Measurements from ENCODE around the gene FNDC10.

FNDC10 gene

GRCh38 chr1:1625824-1626206 is 25.9 kb upstream of the FNDC10 start:
- TF ChIP-seq CEBPB (IDR thresholded peaks at IDR 0.05): no peak
- no peak for TF ChIP-seq FOXM1 (IDR thresholded peaks at IDR 0.05; ENCODE audit: borderline replicate concordance, low read depth)
- TF ChIP-seq NFIC (IDR thresholded peaks at IDR 0.05): no peak
- TF ChIP-seq ZBTB7A (IDR thresholded peaks at IDR 0.05; ENCODE audit: low read depth): no peak
- no peak for TF ChIP-seq CREB1 (IDR thresholded peaks at IDR 0.05; ENCODE audit: low read depth)
- no peak for TF ChIP-seq YY1 (IDR thresholded peaks at IDR 0.05; ENCODE audit: low read depth)
- TF ChIP-seq, protein P1, sequence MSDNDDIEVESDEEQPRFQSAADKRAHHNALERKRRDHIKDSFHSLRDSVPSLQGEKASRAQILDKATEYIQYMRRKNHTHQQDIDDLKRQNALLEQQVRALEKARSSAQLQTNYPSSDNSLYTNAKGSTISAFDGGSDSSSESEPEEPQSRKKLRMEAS (IDR thresholded peaks at IDR 0.05): no peak
- no peak for TF ChIP-seq TEAD4 (IDR thresholded peaks at IDR 0.05)
- TF ChIP-seq USF1 (IDR thresholded peaks at IDR 0.05): no peak
- no peak for TF ChIP-seq REST (IDR thresholded peaks at IDR 0.05; ENCODE audit: low read depth)
- no peak for TF ChIP-seq EGR1 (IDR thresholded peaks at IDR 0.05)
- no peak for TF ChIP-seq TAF1 (IDR thresholded peaks at IDR 0.05; ENCODE audit: low read depth)
- no peak for TF ChIP-seq TCF12 (IDR thresholded peaks at IDR 0.05; ENCODE audit: low read depth)

DNA sequence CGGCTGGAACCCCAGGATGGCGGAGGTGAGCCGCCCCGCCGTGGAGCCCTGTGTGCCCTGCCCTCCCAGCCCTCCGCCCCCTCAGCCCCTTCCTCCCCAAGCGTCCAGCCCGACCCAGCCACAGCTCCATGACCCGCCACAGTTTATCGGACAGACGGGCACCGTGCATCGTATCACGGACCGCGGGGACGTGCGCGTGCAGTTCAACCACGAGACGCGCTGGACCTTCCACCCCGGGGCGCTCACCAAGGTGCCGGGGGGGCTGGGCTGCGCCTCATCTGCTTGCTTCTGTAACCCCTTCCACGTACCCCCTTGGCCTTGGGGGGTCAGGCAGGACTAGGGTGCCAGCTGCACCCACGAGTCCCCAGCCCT is 25.5 kb upstream of the FNDC10 start:
- TF ChIP-seq TAF1 (IDR thresholded peaks at IDR 0.05; ENCODE audit: low read depth) (no peak), CEBPB (IDR thresholded peaks at IDR 0.05) (no peak), EGR1 (IDR thresholded peaks at IDR 0.05) (no peak), CREB1 (IDR thresholded peaks at IDR 0.05; ENCODE audit: low read depth) (no peak), FOXM1 (IDR thresholded peaks at IDR 0.05; ENCODE audit: borderline replicate concordance, low read depth) (no peak), TCF12 (IDR thresholded peaks at IDR 0.05; ENCODE audit: low read depth) (no peak), EP300 (IDR thresholded peaks at IDR 0.05; ENCODE audit: borderline replicate concordance) (no peak), ZBTB7A (IDR thresholded peaks at IDR 0.05; ENCODE audit: low read depth) (no peak), YY1 (IDR thresholded peaks at IDR 0.05; ENCODE audit: low read depth) (no peak), TEAD4 (IDR thresholded peaks at IDR 0.05) (no peak), USF1 (IDR thresholded peaks at IDR 0.05) (no peak), NFIC (IDR thresholded peaks at IDR 0.05) (no peak), RAD21 (IDR thresholded peaks at IDR 0.05; ENCODE audit: low read depth) (no peak), REST (IDR thresholded peaks at IDR 0.05; ENCODE audit: low read depth) (no peak)
- TF ChIP-seq, protein P1 (IDR thresholded peaks at IDR 0.05): no peak

GRCh38 chr1:1624443-1625403 is 24.8 kb upstream of the FNDC10 start:
- TF ChIP-seq REST (IDR thresholded peaks at IDR 0.05; ENCODE audit: low read depth) (no peak), FOXM1 (IDR thresholded peaks at IDR 0.05; ENCODE audit: borderline replicate concordance, low read depth) (no peak), USF1 (IDR thresholded peaks at IDR 0.05) (no peak), ZBTB7A (IDR thresholded peaks at IDR 0.05; ENCODE audit: low read depth) (no peak), EP300 (IDR thresholded peaks at IDR 0.05; ENCODE audit: borderline replicate concordance) (no peak), CEBPB (IDR thresholded peaks at IDR 0.05) (no peak), RAD21 (IDR thresholded peaks at IDR 0.05; ENCODE audit: low read depth) (no peak), YY1 (IDR thresholded peaks at IDR 0.05; ENCODE audit: low read depth) (no peak), TEAD4 (IDR thresholded peaks at IDR 0.05) (no peak), CREB1 (IDR thresholded peaks at IDR 0.05; ENCODE audit: low read depth) (no peak), EGR1 (IDR thresholded peaks at IDR 0.05) (no peak), TCF12 (IDR thresholded peaks at IDR 0.05; ENCODE audit: low read depth) (no peak), NFIC (IDR thresholded peaks at IDR 0.05) (peak; percentile 48; the same call in 1 of the 2 replicates)
- TF ChIP-seq, protein P1 (IDR thresholded peaks at IDR 0.05): 0 out of 2 replicates have a peak, but pooled peaks have one; percentile 1

All from Ishikawa (cell line).